Heart left ventricle (tissue), 16 donors: Measurements from ENCODE around the gene ERC1. TPM values are rescaled to one million over a fixed set of nuclear protein-coding genes. Genes with fewer than 3 reads are reported as not detected.
A peak's percentile ranks its signal among the peaks of the same experiment; 100 is the strongest.

ENCODE experiments used
- ATAC-seq, 4 donors: fragments of 200-7000 bp; cut with Tn5 transposase; one replicate each; pipeline ENCODE4 v1.9.1; 2020 to 2022; ENCODE audit warnings: moderate library complexity in 4 of 4, mild to moderate bottlenecking in 3 of 4, moderate number of reproducible peaks in 1 of 4
- DNase-seq, 5 donors: peaks; one replicate each; pipeline ENCODE4 v3.0.0-alpha.2; 2020
- H3K27ac ChIP-seq, 12 donors: fragments of 200-600 bp; sonication (generic) in 4 of 12; one replicate each; pipeline versions ENCODE4 v1.5.0 to v1.8.0; 2016 to 2022; ENCODE audit warnings: mild to moderate bottlenecking in 2 of 12
- H3K27me3 ChIP-seq, 9 donors: fragments of 200-600 bp; sonication (generic) in 2 of 9; one replicate each; pipeline versions ENCODE4 v1.5.1 to v1.8.0; 2016 to 2022; ENCODE audit warnings: mild to moderate bottlenecking in 3 of 9
- H3K36me3 ChIP-seq, 9 donors: fragments of 200-600 bp; sonication (generic) in 2 of 9; one replicate each; pipeline versions ENCODE4 v1.5.0 to v1.8.0; 2018 to 2022; ENCODE audit warnings: mild to moderate bottlenecking in 2 of 9
- H3K4me1 ChIP-seq, 12 donors: fragments of 200-600 bp; sonication (generic) in 4 of 12; one replicate each; pipeline versions ENCODE4 v1.5.0 to v1.8.0; 2016 to 2022; ENCODE audit warnings: mild to moderate bottlenecking in 3 of 12
- H3K4me3 ChIP-seq, 12 donors: fragments of 200-600 bp; sonication (generic) in 4 of 12; one replicate each; pipeline versions ENCODE4 v1.5.0 to v1.8.0; 2017 to 2022; ENCODE audit warnings: mild to moderate bottlenecking in 9 of 12, moderate library complexity in 4 of 12
- H3K9me3 ChIP-seq, 12 donors: fragments of 200-600 bp; sonication (generic) in 4 of 12; one replicate each; pipeline versions ENCODE4 v1.5.0 to v1.8.0; 2016 to 2022; ENCODE audit warnings: mild to moderate bottlenecking in 1 of 12
- CTCF ChIP-seq, 12 donors: fragments of 200-600 bp; sonication (generic) in 4 of 12; IDR thresholded peaks; one replicate each; pipeline versions ENCODE4 v1.5.0 to v1.8.0; 2018 to 2022; ENCODE audit warnings: antibody characterized with exemption in 12 of 12, mild to moderate bottlenecking in 5 of 12
- POLR2A ChIP-seq, 2 donors: fragments of 450-650 bp; IDR thresholded peaks; one replicate each; pipeline ENCODE4 v1.6.1; 2017; ENCODE audit warnings: antibody characterized with exemption in 2 of 2, mild to moderate bottlenecking in 2 of 2, moderate library complexity in 2 of 2
- WGBS, 4 donors: extraction: QIAGEN DNeasy Blood & Tissue Kit in 2 of 4; methylation state at CpG; one replicate each; pipeline versions ENCODE4 v1.1.5 to v1.1.7; 2013 to 2018; 5-methylcytosine and 5-hydroxymethylcytosine counted together
- intact Hi-C, 10 donors: fragments of 100-400 bp; cut with DNase I; formaldehyde crosslinking; loops; one replicate each; pipeline versions ENCODE4 v1.11.1 to v1.14.2; 2022
- polyA plus RNA-seq, 2 donors: library from polyadenylated mRNA; stranded (reverse); fragments of 200-250 nt; gene quantifications; one replicate each; pipeline ENCODE4 v1.2.3, GENCODE V29; 2013
- total RNA-seq, 9 donors: library from RNA; depleted of rRNA in 2 of 9; stranded (reverse); fragments of >200 nt in 2 of 9; fragmentation: NEBNext Ultra II Directional in 3 of 9; extraction: Animal tissue kit (Norgen Biotek cat#: 25700) in 3 of 9; gene quantifications; one replicate each; pipeline versions ENCODE4 v1.1.0 to v1.2.4, GENCODE V29; 2016 to 2023
- donor health status: ischemic (EF 13 %, LVEDD 7.1; RV severe dilation, severe dysfunction).
- donor health status: healthy with polysubstance abuse.
- donor health status: DM: no; HTN: yes; CAD: no.
- donor health status: DM: no; HTN: no; CAD: no.
- donor health status: ischemic (EF 25% LVEDD 6.9; RV normal size, moderate dysfunction).
- donor health status: ischemic (EF 25% LVEDD 5.7; RV mildly dilated, moderate dysfunction).
- donor health status: healthy.
- donor health status: DM: yes; HTN: yes; CAD: no.
- donor health status: ischemic (EF 35%, LVEDD 5.7; RV mildly dilated, moderate dysfunction).
- donor health status: nonischemic (EF 11% LVEDD 7.7; RV severe dilation, severe dysfunction).
- donor health status: DM: yes; HTN: yes; CAD: no.
- donor health status: PGD.
- donor health status: ischemic (EF 29% LVEDD 5.4; RV normal size, mild dysfunction).
- donor health status: nonischemic (EF 23%, LVEDD 6.1; RV moderate dilation, normal function).

Gene ERC1
- total and polyA plus RNA-seq, 11 donors: 13.5 to 84.0 (median 47.9) TPM

- Histone ChIP-seq H3K4me3 (no peak overlapping the region), H3K4me1 (peaks cover 0 to 1% (median 0%) of the 10 kb centered on the region in 12 donors), H3K9me3 (no peaks in the 10 kb centered on the region), H3K27ac (no peak overlapping the region), H3K27me3 (no peaks in the 10 kb centered on the region), H3K36me3 (peaks cover 0 to 24% (median 5%) of the 10 kb centered on the region in 9 donors)
- no peak for DNase-seq
- intact Hi-C loops: no loop called here
- ATAC-seq: no peak
- WGBS, 4 donors: 88 to 97% (median 94%) methylated on average over 6 to 7 of the region's 7 CpGs
- TF ChIP-seq CTCF (IDR thresholded peaks at IDR 0.05) (no peak), POLR2A (IDR thresholded peaks at IDR 0.05) (no peak)
Measured at GRCh38 chr12:1256991-1257390, 266.0 kb downstream of the ERC1 start.

- intact Hi-C loops: no loop called here
- Histone ChIP-seq H3K36me3 (peaks cover 0 to 59% (median 35%) of the 10 kb centered on the region in 9 donors), H3K27ac (no peak overlapping the region), H3K4me3 (no peak overlapping the region), H3K4me1 (peaks cover 0 to 3% (median 0%) of the 10 kb centered on the region in 12 donors), H3K9me3 (no peaks in the 10 kb centered on the region), H3K27me3 (no peaks in the 10 kb centered on the region)
- TF ChIP-seq POLR2A (IDR thresholded peaks at IDR 0.05) (no peak), CTCF (IDR thresholded peaks at IDR 0.05) (no peak)
- WGBS, 4 donors: 85 to 96% (median 92%) methylated on average over 2 of the region's 2 CpGs
- DNase-seq (no peak), ATAC-seq (no peak)
Measured at GRCh38 chr12:1262011-1262410, 271.0 kb downstream of the ERC1 start.

GRCh38 chr12:1267243-1267642, 276.2 kb downstream of the ERC1 start:
- DNase-seq (no peak), ATAC-seq (no peak)
- peaks cover 0 to 57% (median 35%) of the 10 kb centered on the region in 9 donors for H3K36me3 ChIP-seq
- TF ChIP-seq POLR2A (IDR thresholded peaks at IDR 0.05) (no peak), CTCF (IDR thresholded peaks at IDR 0.05) (no peak)
- 89 to 94% (median 91%) methylated on average over 7 of the region's 7 CpGs for WGBS, 4 donors
- intact Hi-C loops: no loop called here
- H3K27me3 ChIP-seq: no peaks in the 10 kb centered on the region
- H3K9me3 ChIP-seq: no peaks in the 10 kb centered on the region
- no peak overlapping the region for H3K4me3 ChIP-seq
- H3K27ac ChIP-seq: no peak overlapping the region
- no peaks in the 10 kb centered on the region for H3K4me1 ChIP-seq

GRCh38 chr12:1272142-1272541, 281.1 kb downstream of the ERC1 start:
- ATAC-seq (peak in 2 of 4 donors; percentile 41 to 72), DNase-seq (no peak)
- TF ChIP-seq POLR2A (IDR thresholded peaks at IDR 0.05): no peak
- TF ChIP-seq CTCF (IDR thresholded peaks at IDR 0.05): no peak
- Histone ChIP-seq H3K4me1 (no peaks in the 10 kb centered on the region), H3K4me3 (no peak overlapping the region), H3K36me3 (peaks cover 0 to 14% (median 0%) of the 10 kb centered on the region in 9 donors), H3K27ac (no peak overlapping the region), H3K9me3 (no peaks in the 10 kb centered on the region), H3K27me3 (no peaks in the 10 kb centered on the region)
- intact Hi-C loops: loop anchor here in 2 of 10 donors (10.0 kb wide), 1 partner anchor 313 kb away; no protein-coding TSS in a partner anchor
- WGBS, 4 donors: 78 to 83% (median 79%) methylated on average over 3 of the region's 3 CpGs
